M059J (cell line): Measurements from ENCODE around the gene DLX5. TPM values are rescaled to one million over a fixed set of nuclear protein-coding genes. Genes with fewer than 3 reads are reported as not detected.
A peak's percentile ranks its signal among the peaks of the same experiment; 100 is the strongest.

ENCODE experiments used
- DNase-seq: peaks from one replicate; pipeline ENCODE4 v3.0.0-alpha.2; 2012; ENCODE audit warnings: low read depth
- total RNA-seq: library from RNA; depleted of rRNA; stranded (reverse); fragments of >200 nt; shearing (Covaris generic); gene quantifications from 2 replicates; pipeline ENCODE4 v1.2.3, GENCODE V29; 2014

The DLX5 gene
- total RNA-seq, 1 experiment from 2014 or later: 1.2 TPM

- no peak for DNase-seq
Measured at GRCh38 chr7:97018791-97019531, 5.7 kb downstream of the DLX5 start.

- DNase-seq: no peak
Measured at GRCh38 chr7:97018126-97018601, 6.5 kb downstream of the DLX5 start.

GRCh38 chr7:97017192-97018125, 7.2 kb downstream of the DLX5 start:
- DNase-seq: no peak

GRCh38 chr7:97016381-97017191, 8.0 kb downstream of the DLX5 start:
- peak; percentile 68 for DNase-seq

GRCh38 chr7:97015756-97016380, 8.8 kb downstream of the DLX5 start:
- no peak for DNase-seq

- DNase-seq: no peak
Measured at GRCh38 chr7:97015279-97015678, 9.4 kb downstream of the DLX5 start.

- DNase-seq: no peak
Measured at GRCh38 chr7:97014145-97014750, 10.4 kb downstream of the DLX5 start.

GRCh38 chr7:97013845-97014134, 10.8 kb downstream of the DLX5 start:
- DNase-seq: no peak

- no peak for DNase-seq
Measured at GRCh38 chr7:97013134-97013844, 11.3 kb downstream of the DLX5 start.

GRCh38 chr7:97012365-97013133, 12.1 kb downstream of the DLX5 start:
- DNase-seq: no peak

GRCh38 chr7:97011536-97012364, 12.9 kb downstream of the DLX5 start:
- no peak for DNase-seq

- no peak for DNase-seq
Measured at GRCh38 chr7:97011104-97011503, 13.5 kb downstream of the DLX5 start.

GRCh38 chr7:97009753-97010732, 14.6 kb downstream of the DLX5 start:
- no peak for DNase-seq

- DNase-seq: no peak
Measured at GRCh38 chr7:97008275-97008917, 16.2 kb downstream of the DLX5 start.

GRCh38 chr7:97007583-97007861, 17.1 kb downstream of the DLX5 start:
- DNase-seq: no peak

GRCh38 chr7:97006816-97007582, 17.6 kb downstream of the DLX5 start:
- no peak for DNase-seq
